Stomach smooth muscle (tissue), 2 donors: ENCODE measurements around the gene IRF4.

Experiments
- H3K27ac ChIP-seq: one replicate; pipeline ENCODE4 v1.7.0; 2013; ENCODE audit warnings: mild to moderate bottlenecking, low read length, inconsistent platforms
- H3K27me3 ChIP-seq, 2 donors: one replicate each; pipeline ENCODE4 v1.7.0; 2013; ENCODE audit warnings: low read length in 2 of 2; ENCODE audit not compliant: insufficient read depth in 2 of 2, control insufficient read depth in 1 of 2
- H3K36me3 ChIP-seq, 2 donors: one replicate each; pipeline ENCODE4 v1.7.0; 2013; ENCODE audit warnings: low read length in 2 of 2; ENCODE audit not compliant: control insufficient read depth in 2 of 2, insufficient read depth in 2 of 2
- H3K4me1 ChIP-seq: one replicate; pipeline ENCODE4 v1.7.0; 2013; ENCODE audit warnings: low read length; ENCODE audit not compliant: control insufficient read depth, insufficient read depth
- H3K4me3 ChIP-seq, 2 donors: one replicate each; pipeline ENCODE4 v1.7.0; 2013; ENCODE audit warnings: low read length in 2 of 2
- H3K9ac ChIP-seq, 2 donors: one replicate each; pipeline ENCODE4 v1.7.0; 2013; ENCODE audit warnings: low read length in 2 of 2, mild to moderate bottlenecking in 1 of 2
- H3K9me3 ChIP-seq, 2 donors: one replicate each; pipeline ENCODE4 v1.7.0; 2013; ENCODE audit warnings: low read length in 2 of 2; ENCODE audit not compliant: control insufficient read depth in 2 of 2
- donor health status: healthy.
- donor health status: Pancreatic carcinoma.

The IRF4 gene

DNA sequence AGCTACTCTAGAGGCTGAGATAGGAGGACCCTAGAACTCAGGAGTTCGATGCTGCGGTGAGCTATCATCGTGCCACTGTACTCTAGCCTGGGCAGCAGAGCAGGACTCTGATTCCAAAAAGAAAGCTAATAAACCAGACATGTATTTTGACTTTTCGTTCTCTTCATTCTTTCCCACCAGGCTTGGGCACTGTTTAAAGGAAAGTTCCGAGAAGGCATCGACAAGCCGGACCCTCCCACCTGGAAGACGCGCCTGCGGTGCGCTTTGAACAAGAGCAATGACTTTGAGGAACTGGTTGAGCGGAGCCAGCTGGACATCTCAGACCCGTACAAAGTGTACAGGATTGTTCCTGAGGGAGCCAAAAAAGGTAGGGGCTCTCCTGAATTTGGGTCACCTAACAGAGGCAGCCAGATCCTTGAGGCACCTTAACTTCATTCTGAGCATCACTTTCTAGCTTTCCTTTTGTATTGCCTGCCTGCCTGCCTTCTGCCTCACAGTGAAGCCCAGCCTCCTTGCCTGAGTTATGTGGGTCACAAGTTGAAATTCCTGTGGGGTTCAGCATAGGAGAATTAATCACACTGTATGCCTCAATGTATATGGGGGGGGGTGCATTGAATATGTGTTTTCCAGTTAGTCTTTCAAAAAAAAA lies 3.2 kb downstream of the IRF4 start:
- H3K9me3 ChIP-seq: no peaks in the 10 kb centered on the region
- peaks cover 27% of the 10 kb centered on the region for H3K4me1 ChIP-seq
- H3K9ac ChIP-seq: no peak overlapping the region
- no peak overlapping the region for H3K27ac ChIP-seq
- peaks cover 34 to 37% of the 10 kb centered on the region in 2 donors for H3K27me3 ChIP-seq
- no peaks in the 10 kb centered on the region for H3K36me3 ChIP-seq
- H3K4me3 ChIP-seq: no peak overlapping the region

DNA sequence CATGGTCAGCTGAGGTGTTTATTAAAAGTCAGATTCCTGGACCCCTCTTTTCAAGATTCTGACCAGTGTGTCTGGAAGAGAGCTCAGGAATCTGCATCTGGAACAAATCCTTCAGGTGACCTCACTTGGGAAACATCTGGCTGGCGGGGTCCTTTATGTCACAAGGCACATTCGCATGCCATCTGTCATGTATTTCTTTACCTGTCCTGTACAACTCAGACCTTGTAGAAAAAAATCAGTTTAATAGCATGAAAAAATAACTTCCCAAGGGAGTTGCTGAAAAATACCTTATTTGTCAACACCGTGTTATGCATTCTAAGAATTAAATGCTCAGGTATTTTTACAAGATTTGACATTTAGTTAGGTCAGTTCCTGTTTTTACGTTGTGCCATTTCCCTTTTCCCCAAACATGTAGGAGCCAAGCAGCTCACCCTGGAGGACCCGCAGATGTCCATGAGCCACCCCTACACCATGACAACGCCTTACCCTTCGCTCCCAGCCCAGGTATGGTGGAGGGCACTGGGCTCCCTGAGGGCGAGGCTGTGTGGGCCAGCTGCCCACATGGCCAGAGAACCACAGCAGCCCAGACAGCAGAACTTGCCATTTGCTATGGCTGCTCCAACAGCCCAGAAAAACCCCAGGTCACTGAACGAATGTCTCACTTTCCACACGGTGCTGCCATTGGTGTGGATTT lies 4.0 kb downstream of the IRF4 start:
- Histone ChIP-seq H3K36me3 (no peaks in the 10 kb centered on the region), H3K9me3 (no peaks in the 10 kb centered on the region), H3K27me3 (peaks cover 33 to 34% of the 10 kb centered on the region in 2 donors), H3K9ac (no peak overlapping the region), H3K27ac (no peak overlapping the region), H3K4me1 (peaks cover 27% of the 10 kb centered on the region), H3K4me3 (no peak overlapping the region)

DNA sequence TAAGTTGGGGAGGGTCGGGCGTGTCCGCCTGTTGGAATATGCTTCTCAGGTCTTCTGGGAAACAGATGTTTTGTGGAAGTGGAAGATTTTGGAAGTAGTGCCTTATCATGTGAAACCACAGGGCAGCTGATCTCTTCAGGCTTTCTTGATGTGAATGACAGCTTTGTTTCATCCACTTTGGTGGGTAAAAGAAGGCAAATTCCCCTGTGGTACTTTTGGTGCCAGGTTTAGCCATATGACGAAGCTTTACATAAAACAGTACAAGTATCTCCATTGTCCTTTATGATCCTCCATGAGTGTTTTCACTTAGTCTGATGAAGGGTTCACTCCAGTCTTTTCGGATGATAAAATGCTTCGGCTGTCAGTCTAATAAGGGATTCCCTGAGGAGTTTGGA lies 4.6 kb downstream of the IRF4 start:
- Histone ChIP-seq H3K27ac (no peak overlapping the region), H3K9me3 (no peaks in the 10 kb centered on the region), H3K4me1 (peaks cover 25% of the 10 kb centered on the region), H3K4me3 (no peak overlapping the region), H3K36me3 (no peaks in the 10 kb centered on the region), H3K27me3 (peaks cover 28 to 29% of the 10 kb centered on the region in 2 donors), H3K9ac (no peak overlapping the region)

DNA sequence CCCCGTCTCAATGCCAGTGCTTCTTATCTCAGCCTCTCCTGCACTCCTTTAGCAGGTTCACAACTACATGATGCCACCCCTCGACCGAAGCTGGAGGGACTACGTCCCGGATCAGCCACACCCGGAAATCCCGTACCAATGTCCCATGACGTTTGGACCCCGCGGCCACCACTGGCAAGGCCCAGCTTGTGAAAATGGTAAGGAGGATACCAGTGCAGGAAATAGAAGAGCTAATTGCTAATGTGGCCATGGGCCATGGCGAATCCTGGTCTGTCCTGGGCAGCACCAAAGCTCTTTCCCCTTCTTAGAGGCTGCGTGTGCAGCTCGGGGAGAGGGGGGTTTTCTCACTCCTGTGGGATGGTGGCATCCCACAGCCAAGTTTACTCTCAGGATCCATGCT lies 5.5 kb downstream of the IRF4 start:
- Histone ChIP-seq H3K4me3 (no peak overlapping the region), H3K9me3 (no peaks in the 10 kb centered on the region), H3K4me1 (peaks cover 19% of the 10 kb centered on the region), H3K9ac (no peak overlapping the region), H3K27me3 (peaks cover 23 to 24% of the 10 kb centered on the region in 2 donors), H3K36me3 (no peaks in the 10 kb centered on the region), H3K27ac (no peak overlapping the region)

DNA sequence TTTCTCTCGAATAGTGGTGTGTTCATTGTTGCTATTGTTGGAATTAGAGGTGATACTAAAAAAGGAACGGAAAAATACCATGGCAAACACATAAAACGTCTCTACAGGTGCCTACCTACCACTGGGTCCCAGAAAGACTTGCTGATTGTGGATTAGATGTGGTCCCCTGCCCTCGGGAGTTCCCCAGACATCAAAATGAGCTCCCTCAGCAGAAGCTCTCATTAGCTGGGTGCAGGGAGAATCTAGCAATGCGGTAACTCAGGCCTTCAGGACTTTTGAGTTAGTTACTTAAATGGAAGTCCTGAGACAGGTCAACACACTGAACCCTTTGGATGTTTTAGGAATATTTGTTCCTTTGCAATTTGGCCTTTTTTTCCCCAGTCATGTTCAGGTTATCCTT lies 6.1 kb downstream of the IRF4 start:
- H3K4me1 ChIP-seq: peaks cover 14% of the 10 kb centered on the region
- H3K27me3 ChIP-seq: peaks cover 18 to 24% of the 10 kb centered on the region in 2 donors
- H3K36me3 ChIP-seq: no peaks in the 10 kb centered on the region

DNA sequence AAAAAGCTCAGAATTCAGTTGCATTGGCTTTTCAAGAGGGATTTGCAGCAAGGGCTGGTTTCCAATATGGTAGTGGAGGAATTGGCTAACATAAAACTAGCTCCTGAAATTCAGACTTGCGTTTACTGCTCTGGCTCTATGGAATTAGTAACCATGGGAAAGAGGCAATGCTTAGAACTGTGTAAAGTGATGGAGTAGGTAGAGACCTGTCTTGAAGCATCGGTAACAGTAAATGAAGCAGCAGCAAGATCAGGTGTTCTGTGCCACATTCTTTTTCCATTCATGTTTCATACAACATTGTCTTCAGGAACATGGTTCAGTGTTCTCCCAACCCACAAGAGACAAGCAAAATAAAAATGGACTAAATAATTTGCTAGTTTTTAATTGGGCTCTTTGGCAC lies 6.5 kb downstream of the IRF4 start:
- Histone ChIP-seq H3K9me3 (no peaks in the 10 kb centered on the region), H3K27me3 (peaks cover 13 to 24% of the 10 kb centered on the region in 2 donors), H3K27ac (no peak overlapping the region), H3K4me3 (no peak overlapping the region), H3K9ac (no peak overlapping the region), H3K36me3 (no peaks in the 10 kb centered on the region), H3K4me1 (peaks cover 10% of the 10 kb centered on the region)

More for the DNA sequence above, 6.1 kb downstream of the IRF4 start:
- no peak overlapping the region for H3K9ac ChIP-seq
- H3K4me3 ChIP-seq: no peak overlapping the region
- H3K9me3 ChIP-seq: no peaks in the 10 kb centered on the region
- no peak overlapping the region for H3K27ac ChIP-seq

DNA sequence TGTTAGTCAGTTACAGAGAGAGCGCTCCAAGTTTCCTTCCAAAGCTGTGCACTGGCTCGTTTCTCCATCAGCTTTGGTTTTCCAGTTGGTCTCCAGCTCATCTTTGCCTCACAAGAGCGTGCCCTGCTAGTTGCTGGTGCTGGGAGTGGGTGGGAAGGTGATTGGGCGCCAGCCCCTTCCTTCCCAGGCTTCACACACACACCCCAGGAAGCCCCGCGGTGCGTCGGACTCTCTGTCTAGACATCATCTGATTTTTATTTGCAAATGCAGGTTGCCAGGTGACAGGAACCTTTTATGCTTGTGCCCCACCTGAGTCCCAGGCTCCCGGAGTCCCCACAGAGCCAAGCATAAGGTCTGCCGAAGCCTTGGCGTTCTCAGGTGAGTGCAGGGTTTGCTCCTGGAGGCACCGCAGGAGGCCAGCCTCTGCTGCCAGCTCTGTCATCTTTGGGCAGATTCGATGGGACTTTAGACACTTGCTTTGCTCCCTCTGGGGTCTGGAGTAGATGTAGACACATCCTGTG lies 7.1 kb downstream of the IRF4 start:
- Histone ChIP-seq H3K4me1 (peaks cover 4% of the 10 kb centered on the region), H3K4me3 (no peak overlapping the region), H3K9ac (no peak overlapping the region), H3K27me3 (peaks cover 8 to 27% of the 10 kb centered on the region in 2 donors), H3K36me3 (no peaks in the 10 kb centered on the region), H3K9me3 (no peaks in the 10 kb centered on the region), H3K27ac (no peak overlapping the region)

DNA sequence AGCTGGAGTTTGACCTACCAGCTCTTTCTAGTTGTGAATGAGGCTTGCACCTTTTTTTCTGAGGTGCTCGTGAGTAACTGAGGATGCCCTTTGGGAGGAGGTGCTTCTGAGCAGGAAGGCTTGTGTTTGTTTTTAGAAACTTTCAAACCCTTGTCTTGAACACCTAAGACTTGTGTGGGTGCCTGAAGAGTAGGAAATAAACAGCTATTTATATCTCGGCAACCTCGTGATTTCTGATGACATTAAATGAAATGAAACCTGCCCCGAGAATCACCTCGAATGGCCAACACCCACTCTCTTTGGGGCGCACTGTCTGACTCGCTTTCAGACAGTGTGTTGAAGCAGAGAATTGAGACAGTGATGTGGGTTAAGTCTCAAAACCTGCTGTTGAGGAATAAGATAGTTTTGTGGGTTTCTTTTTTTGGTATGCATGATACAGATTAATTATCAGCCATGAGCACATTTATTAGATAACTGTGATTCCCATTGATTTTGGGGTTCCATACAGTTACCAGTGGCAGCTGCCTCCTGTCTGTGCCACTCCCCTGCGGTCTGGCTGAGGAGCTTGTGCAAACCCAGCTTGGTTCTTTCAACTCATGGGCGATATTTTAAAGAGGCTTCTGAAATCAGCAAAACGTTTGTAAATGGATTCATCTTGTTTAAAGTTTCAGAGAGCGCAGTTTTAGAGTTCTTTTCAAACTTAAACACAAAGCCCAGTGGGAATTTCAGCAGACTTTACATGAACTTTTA lies 8.4 kb downstream of the IRF4 start:
- H3K4me3 ChIP-seq: no peak overlapping the region
- no peaks in the 10 kb centered on the region for H3K9me3 ChIP-seq
- H3K27me3 ChIP-seq: peaks cover 0 to 15% of the 10 kb centered on the region in 2 donors
- H3K27ac ChIP-seq: no peak overlapping the region
- H3K4me1 ChIP-seq: no peaks in the 10 kb centered on the region
- no peaks in the 10 kb centered on the region for H3K36me3 ChIP-seq
- H3K9ac ChIP-seq: no peak overlapping the region

DNA sequence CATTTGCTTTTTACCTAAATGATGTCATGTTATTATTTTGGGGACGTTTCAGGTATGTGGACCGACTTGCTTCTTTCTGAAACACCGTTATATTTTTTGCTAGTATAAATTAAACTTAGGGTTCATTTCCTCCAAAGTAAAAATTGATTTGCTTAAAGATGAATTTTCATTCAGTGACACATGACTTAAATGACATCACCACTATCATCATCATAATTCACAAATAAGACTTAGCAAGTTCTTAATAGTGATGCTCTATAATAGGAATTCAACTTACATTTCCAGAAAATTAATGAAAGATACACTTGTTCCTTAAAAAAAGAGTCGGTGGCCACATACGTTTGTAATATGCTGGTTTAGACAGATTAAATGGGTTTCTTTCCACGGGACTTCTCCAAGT lies 9.3 kb downstream of the IRF4 start:
- no peaks in the 10 kb centered on the region for H3K36me3 ChIP-seq
- no peaks in the 10 kb centered on the region for H3K9me3 ChIP-seq
- H3K4me1 ChIP-seq: no peaks in the 10 kb centered on the region
- H3K27me3 ChIP-seq: peaks cover 0 to 11% of the 10 kb centered on the region in 2 donors
- no peak overlapping the region for H3K4me3 ChIP-seq
- no peak overlapping the region for H3K27ac ChIP-seq
- no peak overlapping the region for H3K9ac ChIP-seq

DNA sequence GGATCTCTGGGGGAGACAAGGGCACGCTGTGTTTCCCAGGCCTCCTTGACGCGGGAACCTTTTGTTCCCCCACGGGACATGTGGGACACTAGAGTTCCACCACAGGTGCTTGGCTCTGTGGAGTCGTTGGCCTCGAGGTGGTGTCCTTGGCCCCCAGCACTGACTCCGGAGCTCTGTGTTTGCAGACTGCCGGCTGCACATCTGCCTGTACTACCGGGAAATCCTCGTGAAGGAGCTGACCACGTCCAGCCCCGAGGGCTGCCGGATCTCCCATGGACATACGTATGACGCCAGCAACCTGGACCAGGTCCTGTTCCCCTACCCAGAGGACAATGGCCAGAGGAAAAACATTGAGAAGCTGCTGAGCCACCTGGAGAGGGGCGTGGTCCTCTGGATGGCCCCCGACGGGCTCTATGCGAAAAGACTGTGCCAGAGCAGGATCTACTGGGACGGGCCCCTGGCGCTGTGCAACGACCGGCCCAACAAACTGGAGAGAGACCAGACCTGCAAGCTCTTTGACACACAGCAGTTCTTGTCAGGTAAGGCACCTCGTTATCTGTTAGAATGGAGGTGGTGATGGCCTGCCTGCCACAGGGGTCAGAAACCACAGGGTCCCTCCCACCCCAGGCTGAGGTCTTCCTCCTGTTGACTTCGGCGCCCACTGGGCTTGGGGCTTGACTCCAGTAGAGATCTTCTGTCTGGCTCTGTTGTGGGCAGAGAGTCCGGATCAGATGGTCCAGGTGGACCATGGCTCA lies 9.9 kb downstream of the IRF4 start:
- H3K9me3 ChIP-seq: no peaks in the 10 kb centered on the region
- H3K27ac ChIP-seq: no peak overlapping the region
- no peaks in the 10 kb centered on the region for H3K36me3 ChIP-seq
- H3K27me3 ChIP-seq: peaks cover 0 to 11% of the 10 kb centered on the region in 2 donors
- H3K4me3 ChIP-seq: no peak overlapping the region
- H3K4me1 ChIP-seq: no peaks in the 10 kb centered on the region
- H3K9ac ChIP-seq: no peak overlapping the region
